Sigmoid colon (tissue), 4 donors: ENCODE results near the gene NFATC1.

Experiments used
- CTCF ChIP-seq, 4 experiments: fragments of 450-650 bp in 3 of 4; fragments of 200-600 bp in 1 of 4; IDR thresholded peaks; one replicate each; pipeline ENCODE4 v1.5.1; 2016 to 2019; ENCODE audit warnings: antibody characterized with exemption in 4 of 4, mild to moderate bottlenecking in 3 of 4, moderate library complexity in 2 of 4
- EP300 ChIP-seq, 4 donors: sonication (generic); formaldehyde crosslinking; IDR thresholded peaks; one replicate each; pipeline ENCODE4 v1.6.1; 2017; ENCODE audit warnings: antibody characterized with exemption in 4 of 4
- POLR2A ChIP-seq, 2 donors: fragments of 450-650 bp; IDR thresholded peaks; one replicate each; pipeline ENCODE4 v1.6.1; 2016; ENCODE audit warnings: antibody characterized with exemption in 2 of 2, mild to moderate bottlenecking in 2 of 2, moderate library complexity in 2 of 2
- POLR2AphosphoS5 ChIP-seq, 4 donors: sonication (generic); formaldehyde crosslinking; IDR thresholded peaks; one replicate each; pipeline ENCODE4 v1.6.1; 2017; ENCODE audit warnings: antibody characterized with exemption in 4 of 4

DNA sequence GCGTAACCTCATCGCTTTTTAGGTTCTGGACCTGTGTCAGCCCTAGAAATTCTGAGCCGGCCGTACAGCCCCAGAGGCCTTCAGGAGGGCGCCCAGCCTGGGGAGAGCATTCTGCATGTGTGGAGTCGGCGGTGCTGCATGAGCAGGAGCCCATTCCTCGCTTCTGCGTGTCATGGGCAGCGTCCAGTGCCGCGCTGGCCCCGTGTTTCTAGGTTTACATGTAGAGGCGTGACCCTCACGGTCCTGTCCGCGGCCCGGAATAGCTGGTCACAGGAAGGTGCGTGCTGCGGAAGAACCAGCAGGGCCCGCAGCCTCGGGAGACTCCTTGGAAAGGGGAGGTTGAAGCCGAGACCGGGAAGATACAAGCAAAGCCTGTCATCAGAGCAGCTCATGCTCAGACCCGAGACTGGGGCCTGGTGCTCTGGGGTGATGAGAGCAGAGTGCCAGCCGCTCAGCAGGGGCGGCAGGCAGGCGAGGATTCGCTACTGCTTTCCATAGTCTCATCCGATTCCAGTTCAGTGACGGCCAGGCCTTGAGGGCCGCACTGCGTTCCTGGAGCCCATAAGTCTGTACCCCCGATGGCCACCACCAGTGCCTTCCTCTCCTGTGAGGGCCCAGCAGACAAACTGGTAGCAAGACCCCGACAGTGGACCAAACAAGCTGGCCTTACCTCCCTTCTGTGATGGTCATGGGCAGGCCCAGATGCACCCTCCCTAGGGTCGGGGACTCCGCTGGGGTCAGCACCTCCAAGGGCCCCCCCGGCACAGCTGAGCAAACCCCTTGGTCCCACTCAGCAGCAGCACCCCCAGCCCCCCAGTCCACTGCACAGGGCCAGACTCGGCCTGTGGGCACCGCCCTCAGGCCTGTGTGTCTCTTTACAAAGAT, 15.6 kb upstream of the NFATC1 start:
- no peak for TF ChIP-seq POLR2A (IDR thresholded peaks at IDR 0.05)
- peak in 1 of 4 donors; percentile 3 for TF ChIP-seq POLR2AphosphoS5 (IDR thresholded peaks at IDR 0.05)
- no peak for TF ChIP-seq CTCF (IDR thresholded peaks at IDR 0.05)
- no peak for TF ChIP-seq EP300 (IDR thresholded peaks at IDR 0.05)
